GM19025 (cell line): ENCODE measurements around the gene EPHA10.

ENCODE experiments used
- ATAC-seq: cut with Tn5 transposase; IDR thresholded peaks from one replicate; pipeline ENCODE4 v1.9.1; 2021; ENCODE audit warnings: mild to moderate bottlenecking, low read depth, moderate library complexity; ENCODE audit not compliant: unreplicated experiment

Gene EPHA10

GRCh38 chr1:37682334-37682987 lies 82.5 kb downstream of the EPHA10 start:
- no peak for ATAC-seq

GRCh38 chr1:37680933-37681332 lies 84.0 kb downstream of the EPHA10 start:
- no peak for ATAC-seq

- no peak for ATAC-seq
These were observed 87.1 kb downstream of the EPHA10 start for GRCh38 chr1:37677808-37678207.

GRCh38 chr1:37677143-37677439 lies 87.8 kb downstream of the EPHA10 start:
- no peak for ATAC-seq

- ATAC-seq: no peak
These were observed 88.4 kb downstream of the EPHA10 start for GRCh38 chr1:37676281-37677142.

- no peak for ATAC-seq
These were observed 91.0 kb downstream of the EPHA10 start for GRCh38 chr1:37673920-37674319.

- no peak for ATAC-seq
These were observed 92.6 kb downstream of the EPHA10 start for GRCh38 chr1:37672136-37672870.

GRCh38 chr1:37671261-37671660 lies 93.7 kb downstream of the EPHA10 start:
- no peak for ATAC-seq

GRCh38 chr1:37670133-37670532 lies 94.8 kb downstream of the EPHA10 start:
- no peak for ATAC-seq

- no peak for ATAC-seq
These were observed 97.8 kb downstream of the EPHA10 start for GRCh38 chr1:37667023-37667671.

GRCh38 chr1:37666241-37666867 lies 98.6 kb downstream of the EPHA10 start:
- ATAC-seq: no peak
